Stimulated activated CD4-positive, alpha-beta T cell treated with anti-CD3 and anti-CD28 coated beads, Interleukin-4, amount 100 ng/mL, for 1 hour (primary cell): ENCODE data around the gene GLS2.
"Not testable (repeated sequence)": the region's sequence is repeated elsewhere in the genome, so short reads cannot be mapped to it uniquely, and the experiment has no call there.

Experiments used
- DNase-seq: peaks from one replicate; pipeline ENCODE4 v3.0.0-alpha.2; 2020

The GLS2 gene

DNA sequence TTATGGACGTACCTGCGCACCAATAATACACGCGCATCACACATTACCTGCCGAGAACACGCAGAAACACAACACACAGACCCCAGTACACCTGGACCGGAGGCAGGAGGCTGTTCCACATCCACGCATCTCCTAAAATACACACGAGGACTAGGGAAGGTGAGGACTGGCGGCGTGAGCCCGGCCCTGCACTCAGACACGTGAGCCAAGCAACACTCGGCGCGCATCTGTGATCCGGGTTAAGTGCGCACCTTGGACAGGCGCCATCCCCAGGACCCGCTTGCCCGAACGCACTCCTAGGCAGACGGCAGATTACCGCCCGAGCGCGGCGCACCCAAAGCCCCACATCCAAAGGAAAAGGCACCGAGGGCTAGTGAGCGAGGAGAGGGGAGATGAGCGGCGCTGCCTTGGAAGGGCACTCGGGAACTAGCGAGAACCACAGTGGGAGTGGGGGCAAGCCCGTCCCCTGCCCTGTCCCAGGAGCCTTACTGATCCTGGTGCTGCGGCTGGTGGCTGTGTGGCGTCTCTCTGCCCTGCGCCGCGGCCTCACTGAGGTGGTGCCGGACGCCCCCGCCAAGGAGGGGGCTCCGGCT, 417 bp downstream of the GLS2 start:
- DNase-seq: peak; percentile 22

- DNase-seq: no peak
Measured at GRCh38 chr12:56486694-56487093, 1.3 kb downstream of the GLS2 start.

- no peak for DNase-seq
Measured at GRCh38 chr12:56484566-56484965, 3.4 kb downstream of the GLS2 start.

GRCh38 chr12:56479625-56480024, 8.3 kb downstream of the GLS2 start:
- DNase-seq: no peak

DNA sequence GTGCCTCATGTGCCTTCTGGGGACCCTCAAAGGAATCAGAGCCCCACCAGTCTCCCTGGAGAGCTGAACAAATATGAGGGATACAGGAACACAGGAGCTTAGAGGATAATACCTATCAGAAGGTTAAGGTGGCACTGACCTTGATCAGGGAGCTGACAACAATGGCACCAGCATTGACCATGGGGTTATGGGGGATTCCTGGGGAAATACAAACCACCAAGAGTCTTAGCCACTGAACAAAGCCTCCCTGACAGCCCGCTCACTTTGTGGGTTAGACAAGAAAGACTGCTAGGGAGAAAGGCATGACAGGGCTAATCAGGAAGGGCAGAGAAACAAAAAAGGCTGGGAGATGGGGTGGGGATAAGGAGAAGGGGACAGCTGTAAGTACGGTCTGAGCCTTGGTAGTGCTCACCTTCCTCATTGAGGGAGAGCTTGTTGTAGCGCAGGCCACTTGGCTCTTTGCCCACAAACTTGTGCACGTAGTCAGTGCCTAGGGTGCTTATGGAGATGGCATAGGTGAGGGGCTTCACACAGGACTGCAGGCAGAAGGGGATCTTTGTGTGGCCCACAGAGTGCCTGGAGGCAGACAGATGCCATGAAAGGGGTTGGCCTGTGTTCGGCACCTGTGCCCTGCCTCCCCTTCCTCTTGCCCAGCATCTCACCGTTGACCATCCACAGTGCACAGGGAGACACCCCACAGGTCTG, 10.3 kb downstream of the GLS2 start:
- no peak for DNase-seq

- DNase-seq: no peak
Measured at GRCh38 chr12:56476972-56477432, 11.0 kb downstream of the GLS2 start.

DNA sequence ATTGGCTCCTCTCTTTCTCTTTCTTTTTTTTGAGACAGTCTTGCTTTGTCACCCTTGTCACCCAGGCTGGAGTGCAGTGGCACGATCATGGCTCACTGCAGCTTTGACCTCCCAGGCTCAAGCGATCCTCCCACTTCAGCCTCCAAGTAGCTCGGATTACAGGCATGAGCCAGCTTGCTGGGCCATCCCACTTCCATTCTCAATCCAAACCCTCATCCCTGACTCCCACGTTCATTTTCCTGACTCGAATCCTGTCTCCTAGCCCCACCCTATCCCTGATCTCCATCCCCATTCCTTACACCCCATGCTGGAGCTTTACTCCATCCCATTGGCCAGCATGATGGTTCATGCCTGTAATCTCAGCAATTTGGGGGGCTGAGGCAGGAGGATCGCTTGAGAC, 11.8 kb downstream of the GLS2 start:
- no peak for DNase-seq

GRCh38 chr12:56474389-56474788, 13.6 kb downstream of the GLS2 start:
- no peak for DNase-seq

DNA sequence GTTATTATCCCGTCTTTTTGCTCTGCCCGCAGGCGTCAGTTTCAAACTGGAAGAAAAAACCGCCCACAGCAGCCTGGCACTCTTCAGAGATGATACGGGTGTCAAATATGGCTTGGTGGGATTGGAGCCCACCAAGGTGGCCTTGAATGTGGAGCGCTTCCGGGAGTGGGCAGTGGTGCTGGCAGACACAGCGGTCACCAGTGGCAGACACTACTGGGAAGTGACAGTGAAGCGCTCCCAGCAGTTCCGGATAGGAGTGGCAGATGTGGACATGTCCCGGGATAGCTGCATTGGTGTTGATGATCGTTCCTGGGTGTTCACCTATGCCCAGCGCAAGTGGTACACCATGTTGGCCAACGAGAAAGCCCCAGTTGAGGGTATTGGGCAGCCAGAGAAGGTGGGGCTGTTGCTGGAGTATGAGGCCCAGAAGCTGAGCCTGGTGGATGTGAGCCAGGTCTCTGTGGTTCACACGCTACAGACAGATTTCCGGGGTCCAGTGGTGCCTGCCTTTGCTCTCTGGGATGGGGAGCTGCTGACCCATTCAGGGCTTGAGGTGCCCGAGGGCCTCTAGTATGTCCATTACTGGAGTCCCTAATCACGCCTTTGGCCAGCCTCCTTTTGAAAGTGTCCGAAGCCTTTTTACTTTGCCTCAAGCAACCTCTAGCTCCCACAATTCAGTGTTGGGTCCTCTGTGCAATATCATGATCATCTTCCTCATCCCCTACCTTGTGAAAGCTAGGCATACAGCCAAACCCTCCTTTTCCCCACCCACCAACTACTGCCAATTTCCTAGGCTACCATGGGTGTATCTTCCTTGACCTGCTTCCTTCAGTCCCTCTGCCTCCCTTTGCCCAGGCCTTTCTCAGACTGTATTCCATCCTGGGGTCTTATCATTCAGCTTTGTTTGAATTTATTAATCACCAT, 18.7 kb downstream of the GLS2 start:
- DNase-seq: no peak

GRCh38 chr12:56468216-56469006, 19.6 kb downstream of the GLS2 start, which contains the start of gene SPRYD4:
TSS of gene SPRYD4 (plus strand) at chr12:56468578. CDS start at chr12:56468592, 14 bp downstream.
- DNase-seq: peak; percentile 92

GRCh38 chr12:56462565-56462964, 25.4 kb downstream of the GLS2 start:
- DNase-seq: no peak

GRCh38 chr12:56461235-56462159, 26.5 kb downstream of the GLS2 start:
- no peak for DNase-seq

DNA sequence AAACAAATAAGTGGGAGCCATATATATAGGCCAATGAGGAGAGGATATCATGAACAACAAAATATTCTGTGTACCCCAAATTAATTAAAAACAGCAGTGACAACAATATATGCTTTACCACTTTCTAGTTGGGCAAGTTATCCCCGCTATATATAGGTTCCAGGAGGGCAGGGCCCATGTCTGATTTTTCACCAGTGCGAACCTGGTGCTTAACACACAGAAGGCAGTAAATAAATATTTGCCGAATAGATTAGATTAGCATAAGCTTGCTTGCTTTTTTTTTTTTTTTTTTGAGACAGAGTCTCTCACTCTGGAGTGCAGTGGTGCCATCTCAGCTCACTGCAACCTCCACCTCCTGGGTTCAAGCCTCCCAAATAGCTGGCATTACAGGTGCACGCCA, 30.1 kb downstream of the GLS2 start:
- DNase-seq: no peak

DNA sequence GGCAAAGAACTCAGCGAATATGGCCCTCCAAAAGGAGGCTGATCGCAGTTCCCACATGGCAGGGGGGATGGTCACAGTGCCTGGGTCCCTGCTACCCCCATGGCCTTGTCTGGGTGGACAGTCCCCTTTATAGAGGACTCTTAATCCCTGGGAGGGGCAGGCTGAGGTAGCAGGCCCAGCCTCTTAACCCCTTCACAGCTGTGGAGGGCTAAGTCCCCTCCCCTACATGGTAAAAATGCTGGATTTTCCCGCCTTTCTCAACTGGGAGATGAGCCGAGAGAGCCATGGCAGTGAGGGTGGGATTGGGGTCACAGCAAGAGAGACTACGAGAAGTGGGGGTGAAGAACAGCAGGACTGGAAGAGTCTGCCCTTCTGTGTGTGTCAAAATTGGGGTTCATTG, 33.4 kb downstream of the GLS2 start, which contains the start of gene MIP:
TSS of gene MIP (minus strand) at position 101 of the 400 bp plus-strand sequence. CDS start at position 57, 44 bp downstream.
- no peak for DNase-seq

- no peak for DNase-seq
Measured at GRCh38 chr12:56451147-56451546, 36.8 kb downstream of the GLS2 start.

- DNase-seq: no peak
Measured at GRCh38 chr12:56450241-56450640, 37.7 kb downstream of the GLS2 start.

- DNase-seq: no peak
Measured at GRCh38 chr12:56449622-56449984, 38.4 kb downstream of the GLS2 start.

GRCh38 chr12:56448860-56449621, 38.9 kb downstream of the GLS2 start, which contains the start of gene TIMELESS:
TSS of gene TIMELESS (minus strand) at chr12:56449426. CDS start at chr12:56434170, 15,256 bp downstream.
- DNase-seq: peak; percentile 82

DNA sequence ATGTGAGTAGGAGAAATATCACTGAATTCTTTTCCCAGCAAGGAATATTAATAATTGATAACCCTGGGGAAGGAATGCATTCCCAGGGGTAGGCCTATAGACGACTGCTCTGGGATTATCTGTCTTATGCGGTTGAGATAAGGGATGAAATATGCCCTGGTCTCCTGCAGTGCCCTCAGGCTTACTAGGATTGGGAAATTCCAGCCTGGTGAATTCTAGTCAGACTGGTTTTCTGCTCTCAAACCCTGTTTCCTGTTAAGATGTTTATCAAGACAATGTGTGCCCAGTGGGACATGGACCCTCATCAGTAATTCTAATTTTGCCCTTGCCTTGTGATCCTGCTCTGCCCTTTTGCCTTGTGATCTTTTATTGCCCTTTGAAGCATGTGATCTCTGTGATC, 44.8 kb downstream of the GLS2 start:
- DNase-seq: not testable (repeated sequence)

DNA sequence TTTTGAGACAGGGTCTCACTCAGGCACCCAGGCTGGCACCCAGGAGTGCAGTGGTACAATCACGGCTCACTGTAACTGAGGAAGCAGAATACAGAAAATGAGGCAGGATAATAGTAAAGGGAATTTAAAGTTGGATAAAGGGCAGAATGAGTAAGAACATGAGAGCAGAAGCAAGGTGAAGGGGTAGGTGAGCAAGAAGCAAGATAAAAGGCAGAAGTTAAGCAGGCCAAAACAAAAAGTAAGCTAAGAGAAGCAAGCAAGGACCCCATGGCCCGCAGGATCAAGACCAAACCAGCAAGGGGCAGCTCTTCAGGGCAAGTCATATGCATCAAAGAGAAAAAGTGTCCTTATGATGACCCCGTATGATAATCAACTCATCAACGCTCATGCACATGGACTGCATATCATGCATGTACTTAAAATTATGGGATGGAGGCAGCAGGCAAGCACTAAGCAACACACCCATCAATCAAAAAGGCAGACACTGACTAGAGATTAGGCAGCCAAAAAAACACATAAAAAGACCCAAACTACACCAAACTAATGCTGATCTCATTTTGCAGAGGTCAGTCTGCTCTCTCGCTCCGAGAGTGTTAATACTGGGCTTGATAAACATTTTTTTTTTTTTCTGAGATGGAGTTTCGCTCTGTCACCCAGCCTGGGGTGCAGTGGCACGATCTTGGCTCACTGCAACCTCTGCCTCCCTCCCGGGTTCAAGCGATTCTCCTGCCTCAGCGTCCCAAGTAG, 50.4 kb downstream of the GLS2 start:
- no peak for DNase-seq
